K562 treated with DMSO at 1 percent for 48 hours (cell line): ENCODE results near the gene NMNAT2. TPM values are rescaled to one million over a fixed set of nuclear protein-coding genes. Genes with fewer than 3 reads are reported as not detected.

Source experiments
- total RNA-seq: library from RNA; unstranded; fragments of 300-600 nt; gene quantifications from 2 replicates; pipeline ENCODE4 v1.2.3, GENCODE V29; 2022; ENCODE audit warnings: low replicate concordance; ENCODE audit errors: extremely low read depth

NMNAT2 gene
- total RNA-seq, result not detected in 2 replicates

GRCh38 chr1:183417772-183418491 is at the start of gene NMNAT2:
Gene NMNAT2 (minus strand): TSS chr1:183418380. CDS start chr1:183418267, 113 bp downstream.

Other genes starting within 250 kb of the NMNAT2 start
- not detected in 2 replicates for gene LAMC2, start 232.1 kb downstream of the NMNAT2 start, total RNA-seq
- not detected in 2 replicates for gene SMG7, start 54.1 kb upstream of the NMNAT2 start, total RNA-seq
- gene NCF2, start 172.1 kb upstream of the NMNAT2 start, total RNA-seq, result not detected in 2 replicates
- not detected in 2 replicates for gene ARPC5, start 217.4 kb upstream of the NMNAT2 start, total RNA-seq
- not detected in 2 replicates for gene APOBEC4, start 234.9 kb upstream of the NMNAT2 start, total RNA-seq